Activated T-helper 2 cell treated with anti-CD3 and anti-CD28 coated beads, Interferon-gamma antibody, Interleukin-2, Interleukin-4, amounts not matched to agents 10 μg/mL and 5 μg/mL and 100 μg/mL, durations not matched to agents 14 hours and 24 hours and 36 hours (primary cell): Measurements from ENCODE around the gene HAL. TPM values are rescaled to one million over a fixed set of nuclear protein-coding genes. Genes with fewer than 3 reads are reported as not detected.
"Not testable (repeated sequence)": the region's sequence is repeated elsewhere in the genome, so short reads cannot be mapped to it uniquely, and the experiment has no call there.

ENCODE experiments used
- DNase-seq: peaks from one replicate; pipeline ENCODE4 v3.0.0; 2021; ENCODE audit warnings: low spot score
- H3K27ac Mint-ChIP-seq: one replicate; pipeline ENCODE4 v1.8.0; 2021; ENCODE audit warnings: mixed read lengths
- H3K27me3 Mint-ChIP-seq: one replicate; pipeline ENCODE4 v1.8.0; 2021; ENCODE audit warnings: low read depth, mixed read lengths
- H3K36me3 Mint-ChIP-seq: one replicate; pipeline ENCODE4 v1.8.0; 2021; ENCODE audit warnings: low read depth, mixed read lengths
- H3K4me1 Mint-ChIP-seq: one replicate; pipeline ENCODE4 v1.8.0; 2021; ENCODE audit warnings: low read depth, mixed read lengths
- H3K4me3 Mint-ChIP-seq: one replicate; pipeline ENCODE4 v1.8.0; 2021; ENCODE audit warnings: low read depth, mild to moderate bottlenecking, moderate library complexity, mixed read lengths
- H3K9me3 Mint-ChIP-seq: one replicate; pipeline ENCODE4 v1.8.0; 2021; ENCODE audit warnings: mixed read lengths
- intact Hi-C: fragments of 100-400 bp; cut with micrococcal nuclease; formaldehyde crosslinking; loops from one replicate; pipeline ENCODE4 v1.15.1; 2023
- total RNA-seq: library from RNA; stranded (reverse); gene quantifications from 2 replicates; pipeline ENCODE4 v1.2.3, GENCODE V29; 2022

The HAL gene
- total RNA-seq, 1 donor from 2014 or later: 0.30 TPM

DNA sequence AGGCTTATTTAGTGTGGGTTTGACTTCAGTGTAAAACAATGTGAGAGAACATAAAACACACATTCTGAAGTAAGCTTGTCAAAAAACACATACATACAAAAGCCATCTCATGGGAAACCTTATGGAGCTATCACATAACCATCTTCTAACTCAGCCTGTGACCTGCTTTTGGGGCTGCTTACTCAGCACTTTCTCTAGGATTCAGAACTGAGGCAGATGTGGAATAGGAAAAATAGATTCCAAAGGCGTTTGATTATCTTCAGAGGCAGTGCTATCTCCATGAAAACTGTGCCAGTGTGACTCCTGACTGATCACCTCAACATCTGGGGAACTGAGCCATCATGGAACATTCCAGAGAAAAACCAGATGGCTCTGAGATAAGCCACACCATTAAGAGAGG lies 13.5 kb downstream of the HAL start:
- H3K9me3 Mint-ChIP-seq: no peaks in the 10 kb centered on the region
- intact Hi-C loops: no loop called here
- no peaks in the 10 kb centered on the region for H3K4me1 Mint-ChIP-seq
- H3K27me3 Mint-ChIP-seq: no peaks in the 10 kb centered on the region
- H3K4me3 Mint-ChIP-seq: no peak overlapping the region
- no peaks in the 10 kb centered on the region for H3K36me3 Mint-ChIP-seq
- no peak overlapping the region for H3K27ac Mint-ChIP-seq
- DNase-seq: no peak

DNA sequence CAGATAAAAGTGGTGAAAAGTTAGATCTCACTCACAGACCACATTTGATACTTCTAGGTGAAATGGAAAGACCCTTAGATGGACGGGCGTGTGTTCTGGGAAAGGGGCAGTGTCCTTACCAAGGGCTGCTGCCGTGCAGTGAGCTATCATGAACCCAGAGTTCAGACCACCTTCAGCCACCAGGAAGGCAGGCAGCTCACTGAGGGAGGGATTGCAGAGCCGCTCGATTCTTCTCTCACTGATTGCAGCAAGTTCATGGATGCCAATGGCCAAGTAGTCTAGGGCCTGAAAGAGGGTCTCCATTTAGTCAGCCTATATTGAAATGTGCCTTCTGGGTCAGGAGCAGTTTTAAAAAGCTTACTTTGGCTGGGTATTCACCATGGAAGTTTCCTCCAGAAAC lies 15.7 kb downstream of the HAL start:
- Mint-ChIP-seq H3K9me3 (no peaks in the 10 kb centered on the region), H3K27ac (no peak overlapping the region), H3K4me1 (no peaks in the 10 kb centered on the region), H3K4me3 (no peak overlapping the region), H3K36me3 (no peaks in the 10 kb centered on the region), H3K27me3 (no peaks in the 10 kb centered on the region)
- DNase-seq: no peak
- intact Hi-C loops: no loop called here

DNA sequence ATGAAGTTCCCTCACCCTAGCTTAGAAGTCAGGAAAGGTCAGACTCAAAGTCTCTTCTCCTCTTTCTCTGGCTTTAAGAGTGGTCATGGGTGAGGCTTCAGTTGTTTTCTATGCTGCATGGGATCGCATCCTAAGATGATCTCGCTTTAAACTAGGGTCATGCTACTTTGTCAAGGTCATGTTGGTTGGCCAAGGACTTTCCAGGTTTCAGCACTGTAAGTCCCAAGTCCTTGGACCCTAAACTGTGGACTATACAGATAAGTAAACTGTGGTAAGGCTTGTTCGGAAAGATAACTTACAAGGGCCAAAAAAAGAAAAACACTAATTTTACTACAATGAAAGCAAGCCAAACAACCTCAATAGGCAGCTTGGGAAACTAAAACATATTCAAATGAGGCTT lies 17.4 kb downstream of the HAL start:
- H3K36me3 Mint-ChIP-seq: no peaks in the 10 kb centered on the region
- no peak for DNase-seq
- no peak overlapping the region for H3K27ac Mint-ChIP-seq
- intact Hi-C loops: no loop called here
- H3K27me3 Mint-ChIP-seq: no peaks in the 10 kb centered on the region
- H3K4me1 Mint-ChIP-seq: no peaks in the 10 kb centered on the region
- H3K4me3 Mint-ChIP-seq: no peak overlapping the region
- H3K9me3 Mint-ChIP-seq: no peaks in the 10 kb centered on the region

GRCh38 chr12:95978351-95978750 lies 17.8 kb downstream of the HAL start:
- DNase-seq: no peak
- no peaks in the 10 kb centered on the region for H3K27me3 Mint-ChIP-seq
- H3K36me3 Mint-ChIP-seq: no peaks in the 10 kb centered on the region
- no peaks in the 10 kb centered on the region for H3K9me3 Mint-ChIP-seq
- H3K27ac Mint-ChIP-seq: no peak overlapping the region
- no peaks in the 10 kb centered on the region for H3K4me1 Mint-ChIP-seq
- intact Hi-C loops: no loop called here
- no peak overlapping the region for H3K4me3 Mint-ChIP-seq

DNA sequence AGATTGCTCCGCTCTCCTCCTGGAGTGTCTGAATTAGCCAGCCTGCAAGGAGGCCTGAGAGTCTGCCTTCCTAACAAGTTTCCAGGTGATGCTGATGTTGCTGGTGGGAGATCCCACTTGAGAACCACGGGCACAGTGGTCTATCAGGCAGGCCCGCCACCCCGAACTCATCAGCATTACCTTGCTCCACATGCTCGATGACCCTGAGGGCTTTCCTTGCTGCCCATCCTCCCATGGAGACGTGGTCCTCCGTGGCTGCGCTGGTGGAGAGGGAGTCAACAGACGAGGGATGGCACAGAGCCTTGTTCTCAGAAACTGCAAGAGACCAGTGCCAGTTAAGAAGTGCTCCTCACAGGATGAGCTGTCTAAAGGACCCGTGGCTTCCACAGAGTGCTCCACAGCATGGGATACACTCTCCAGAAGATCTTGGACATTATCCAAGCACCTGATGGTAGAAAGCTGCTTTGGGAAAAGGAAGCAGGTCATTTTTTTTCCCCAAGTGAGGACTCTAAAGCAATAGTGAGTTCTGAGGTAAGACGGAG lies 18.3 kb downstream of the HAL start:
- Mint-ChIP-seq H3K27ac (no peak overlapping the region), H3K36me3 (no peaks in the 10 kb centered on the region), H3K9me3 (no peaks in the 10 kb centered on the region), H3K27me3 (no peaks in the 10 kb centered on the region), H3K4me3 (no peak overlapping the region), H3K4me1 (no peaks in the 10 kb centered on the region)
- no peak for DNase-seq
- intact Hi-C loops: no loop called here

DNA sequence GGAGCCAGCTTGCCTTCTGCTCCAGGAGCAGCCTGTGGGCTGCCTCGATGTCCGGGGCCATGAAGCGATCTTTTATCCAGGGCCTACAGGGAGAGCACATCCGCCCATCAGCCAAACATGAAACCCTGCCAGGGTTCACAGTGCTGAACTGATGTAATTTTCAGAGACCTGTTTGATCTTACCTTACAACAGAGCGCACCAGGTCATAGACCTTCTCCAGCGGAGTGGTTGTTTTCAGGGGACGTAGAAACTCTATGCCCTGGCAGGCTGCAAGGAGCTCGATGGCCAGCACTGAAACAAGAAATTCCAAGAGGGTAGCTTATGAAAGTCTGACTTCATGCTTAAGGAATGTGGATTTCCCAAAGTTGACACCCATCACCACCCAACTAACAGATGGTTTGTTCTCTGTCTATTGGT lies 19.7 kb downstream of the HAL start:
- no peak overlapping the region for H3K4me3 Mint-ChIP-seq
- no peaks in the 10 kb centered on the region for H3K27me3 Mint-ChIP-seq
- H3K36me3 Mint-ChIP-seq: no peaks in the 10 kb centered on the region
- no peak overlapping the region for H3K27ac Mint-ChIP-seq
- intact Hi-C loops: no loop called here
- no peak for DNase-seq
- no peaks in the 10 kb centered on the region for H3K9me3 Mint-ChIP-seq
- H3K4me1 Mint-ChIP-seq: no peaks in the 10 kb centered on the region

DNA sequence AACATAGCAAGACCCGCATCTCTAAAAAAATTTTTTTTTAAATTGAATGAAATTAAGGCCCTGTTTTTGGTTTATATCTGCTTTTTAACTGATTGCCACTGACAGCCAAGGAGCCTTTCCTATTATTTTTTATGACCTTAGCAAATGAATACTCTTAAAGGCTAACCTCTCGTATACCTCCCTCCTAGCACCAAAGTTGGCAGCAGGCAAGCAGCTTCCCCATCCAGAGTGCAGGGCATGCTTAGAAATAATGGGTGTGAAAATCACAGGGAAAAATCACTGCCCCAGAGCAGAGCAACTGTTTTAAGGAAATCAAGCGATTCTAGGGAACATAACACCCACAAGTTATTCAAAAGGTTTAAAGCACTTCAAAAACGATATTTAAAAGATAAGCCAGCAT lies 20.7 kb downstream of the HAL start:
- intact Hi-C loops: no loop called here
- Mint-ChIP-seq H3K27ac (no peak overlapping the region), H3K27me3 (no peaks in the 10 kb centered on the region), H3K4me3 (no peak overlapping the region), H3K9me3 (no peaks in the 10 kb centered on the region), H3K36me3 (no peaks in the 10 kb centered on the region), H3K4me1 (no peaks in the 10 kb centered on the region)
- no peak for DNase-seq

DNA sequence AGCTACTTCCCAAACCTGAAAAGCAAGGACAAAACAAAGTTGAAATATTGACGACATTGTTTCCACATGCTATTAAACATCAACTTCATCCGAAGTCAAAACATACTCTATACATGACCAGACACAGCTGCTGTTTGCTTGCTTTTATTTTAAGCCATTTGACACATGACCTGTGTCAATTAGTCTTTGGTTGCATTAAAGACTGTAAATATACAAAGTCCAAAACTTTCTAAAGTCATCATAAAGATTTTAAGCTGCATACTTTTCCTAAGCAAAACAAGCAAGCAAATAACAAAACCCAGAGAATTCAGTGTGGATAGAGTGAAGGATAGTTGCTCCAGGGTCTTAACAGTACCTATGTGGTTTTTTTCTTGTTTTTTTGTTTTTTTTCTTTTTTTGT lies 21.8 kb downstream of the HAL start:
- H3K27me3 Mint-ChIP-seq: no peaks in the 10 kb centered on the region
- H3K36me3 Mint-ChIP-seq: no peaks in the 10 kb centered on the region
- H3K4me1 Mint-ChIP-seq: no peaks in the 10 kb centered on the region
- intact Hi-C loops: no loop called here
- no peak overlapping the region for H3K4me3 Mint-ChIP-seq
- no peak for DNase-seq
- H3K9me3 Mint-ChIP-seq: no peaks in the 10 kb centered on the region
- H3K27ac Mint-ChIP-seq: no peak overlapping the region

- no peaks in the 10 kb centered on the region for H3K36me3 Mint-ChIP-seq
- no peak overlapping the region for H3K27ac Mint-ChIP-seq
- no peak for DNase-seq
- no peaks in the 10 kb centered on the region for H3K9me3 Mint-ChIP-seq
- H3K4me3 Mint-ChIP-seq: no peak overlapping the region
- intact Hi-C loops: no loop called here
- H3K27me3 Mint-ChIP-seq: no peaks in the 10 kb centered on the region
- no peaks in the 10 kb centered on the region for H3K4me1 Mint-ChIP-seq
Measured at GRCh38 chr12:95972832-95973456, 23.2 kb downstream of the HAL start.

GRCh38 chr12:95970905-95971304 lies 25.2 kb downstream of the HAL start:
- intact Hi-C loops: no loop called here
- Mint-ChIP-seq H3K4me1 (no peaks in the 10 kb centered on the region), H3K4me3 (no peak overlapping the region), H3K9me3 (no peaks in the 10 kb centered on the region), H3K27ac (no peak overlapping the region), H3K27me3 (no peaks in the 10 kb centered on the region), H3K36me3 (no peaks in the 10 kb centered on the region)
- no peak for DNase-seq

DNA sequence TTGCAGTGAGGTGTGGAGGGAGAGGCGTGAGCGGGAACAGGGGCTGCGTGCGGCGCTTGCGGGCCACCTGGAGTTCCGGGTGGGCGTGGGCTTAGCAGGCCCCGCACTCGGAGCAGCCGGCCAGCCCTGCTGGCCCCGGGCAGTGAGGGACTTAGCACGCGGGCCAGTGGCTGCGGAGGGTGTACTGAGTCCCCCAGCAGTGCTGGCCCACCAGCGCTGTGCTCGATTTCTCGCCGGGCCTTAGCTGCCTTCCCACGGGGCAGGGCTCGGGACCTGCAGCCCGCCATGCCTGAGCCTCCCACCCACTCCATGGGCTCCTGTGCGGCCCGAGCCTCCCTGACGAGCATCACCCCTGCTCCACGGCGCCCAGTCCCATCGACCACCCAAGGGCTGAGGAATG lies 27.0 kb downstream of the HAL start:
- intact Hi-C loops, H3K9me3 Mint-ChIP-seq, DNase-seq, H3K4me3 Mint-ChIP-seq, H3K27me3 Mint-ChIP-seq, H3K4me1 Mint-ChIP-seq, H3K27ac Mint-ChIP-seq, H3K36me3 Mint-ChIP-seq: not testable (repeated sequence)

DNA sequence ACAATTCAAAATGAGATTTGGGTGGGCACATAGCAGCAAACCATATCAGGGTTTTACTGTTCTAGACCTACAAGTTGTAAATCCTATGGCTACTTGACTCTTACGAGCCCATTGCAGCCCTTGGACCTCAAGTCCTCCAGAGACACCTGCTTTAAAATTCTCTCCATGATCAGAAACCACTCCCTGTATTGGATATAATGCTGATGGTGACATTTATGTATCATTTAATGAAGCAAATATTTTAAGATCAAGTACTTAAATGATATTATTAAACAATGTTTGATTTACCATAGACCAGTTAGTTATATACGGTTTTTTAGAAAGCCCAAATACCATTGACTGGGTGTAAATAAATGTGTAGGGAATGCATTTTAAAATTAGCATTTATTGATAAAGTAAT lies 28.8 kb downstream of the HAL start:
- intact Hi-C loops: no loop called here
- Mint-ChIP-seq H3K36me3 (no peaks in the 10 kb centered on the region), H3K4me1 (no peaks in the 10 kb centered on the region)

GRCh38 chr12:95966287-95966870 lies 29.8 kb downstream of the HAL start:
- intact Hi-C loops: no loop called here
- H3K36me3 Mint-ChIP-seq: no peaks in the 10 kb centered on the region
- H3K9me3 Mint-ChIP-seq: no peaks in the 10 kb centered on the region
- H3K27ac Mint-ChIP-seq: no peak overlapping the region
- no peak for DNase-seq
- H3K27me3 Mint-ChIP-seq: no peaks in the 10 kb centered on the region
- H3K4me3 Mint-ChIP-seq: no peak overlapping the region
- no peaks in the 10 kb centered on the region for H3K4me1 Mint-ChIP-seq

More for the DNA sequence above, 28.8 kb downstream of the HAL start:
- no peak overlapping the region for H3K4me3 Mint-ChIP-seq
- H3K9me3 Mint-ChIP-seq: no peaks in the 10 kb centered on the region
- H3K27me3 Mint-ChIP-seq: no peaks in the 10 kb centered on the region
- DNase-seq: no peak
- H3K27ac Mint-ChIP-seq: no peak overlapping the region
